Nephron (organoid): ENCODE data around the gene CACNA1C.

Source experiments
- H3K27ac Mint-ChIP-seq, 3 experiments: 2 replicates each; pipeline ENCODE4 v1.8.0; 2020; ENCODE audit warnings: mixed read lengths in 3 of 3, mild to moderate bottlenecking in 2 of 3, moderate library complexity in 1 of 3
- H3K27me3 Mint-ChIP-seq: 2 replicates; pipeline ENCODE4 v1.8.0; 2021; ENCODE audit warnings: low read depth, mild to moderate bottlenecking, moderate library complexity, mixed read lengths
- H3K36me3 Mint-ChIP-seq: 2 replicates; pipeline ENCODE4 v1.8.0; 2020; ENCODE audit warnings: low read depth, mixed read lengths
- H3K4me1 Mint-ChIP-seq: 2 replicates; pipeline ENCODE4 v1.8.0; 2020; ENCODE audit warnings: mixed read lengths
- H3K4me3 Mint-ChIP-seq, 3 experiments: 2 replicates each; pipeline ENCODE4 v1.8.0; 2020; ENCODE audit warnings: mild to moderate bottlenecking in 3 of 3, mixed read lengths in 3 of 3, moderate library complexity in 2 of 3
- H3K9me3 Mint-ChIP-seq: 2 replicates; pipeline ENCODE4 v1.8.0; 2020; ENCODE audit warnings: mixed read lengths
- CTCF ChIP-seq, 3 experiments: fragments of 200-600 bp; sonication (generic); IDR thresholded peaks; one replicate each; pipeline ENCODE4 v1.5.0; 2021; ENCODE audit warnings: antibody characterized with exemption in 3 of 3; ENCODE audit not compliant: unreplicated experiment in 3 of 3

CACNA1C gene

GRCh38 chr12:2075508-2076195 is 22.9 kb downstream of the CACNA1C start:
- peaks cover 11% of the 10 kb centered on the region for H3K4me1 Mint-ChIP-seq
- peaks cover 28% of the 10 kb centered on the region for H3K9me3 Mint-ChIP-seq
- peak overlapping the region in 1 of 3 experiments; percentile 11 for H3K4me3 Mint-ChIP-seq
- peaks cover 28% of the 10 kb centered on the region for H3K36me3 Mint-ChIP-seq
- peak overlapping the region; percentile 49 to 84 (median 78) for H3K27ac Mint-ChIP-seq
- TF ChIP-seq CTCF (IDR thresholded peaks at IDR 0.05; ENCODE audit: unreplicated experiment in 3 of 3), result no peak
- no peaks in the 10 kb centered on the region for H3K27me3 Mint-ChIP-seq

- Mint-ChIP-seq H3K4me1 (peaks cover 11% of the 10 kb centered on the region), H3K27ac (peak overlapping the region; percentile 49 to 84 (median 78)), H3K9me3 (peaks cover 30% of the 10 kb centered on the region), H3K27me3 (no peaks in the 10 kb centered on the region), H3K36me3 (peaks cover 29% of the 10 kb centered on the region), H3K4me3 (peak overlapping the region in 1 of 3 experiments; percentile 11)
- no peak for TF ChIP-seq CTCF (IDR thresholded peaks at IDR 0.05; ENCODE audit: unreplicated experiment in 3 of 3)
Measured at GRCh38 chr12:2076196-2076570, 23.4 kb downstream of the CACNA1C start.

DNA sequence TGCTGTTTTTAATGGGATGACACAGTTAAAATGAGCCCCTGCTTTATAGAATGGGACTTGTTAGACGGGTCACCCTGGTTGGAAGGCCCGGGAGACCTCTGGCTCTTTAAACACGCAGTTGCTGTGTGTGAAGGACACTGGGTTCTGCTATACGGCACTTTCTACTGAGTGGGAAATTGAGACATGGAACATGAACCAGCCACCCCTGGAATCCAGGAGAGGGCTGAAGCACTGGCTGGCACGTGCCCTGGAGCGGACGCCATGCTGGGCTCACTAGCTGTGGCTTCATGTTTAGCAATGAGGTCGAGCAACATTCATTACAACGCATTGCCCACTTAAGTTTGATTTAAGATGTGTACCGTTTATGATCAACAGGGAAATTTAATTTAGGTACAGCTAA is 23.9 kb downstream of the CACNA1C start:
- Mint-ChIP-seq H3K36me3 (peaks cover 26% of the 10 kb centered on the region), H3K27me3 (no peaks in the 10 kb centered on the region), H3K4me3 (no peak overlapping the region), H3K27ac (peak overlapping the region in 1 of 3 experiments; percentile 78), H3K4me1 (peaks cover 11% of the 10 kb centered on the region), H3K9me3 (peaks cover 26% of the 10 kb centered on the region)
- no peak for TF ChIP-seq CTCF (IDR thresholded peaks at IDR 0.05; ENCODE audit: unreplicated experiment in 3 of 3)

DNA sequence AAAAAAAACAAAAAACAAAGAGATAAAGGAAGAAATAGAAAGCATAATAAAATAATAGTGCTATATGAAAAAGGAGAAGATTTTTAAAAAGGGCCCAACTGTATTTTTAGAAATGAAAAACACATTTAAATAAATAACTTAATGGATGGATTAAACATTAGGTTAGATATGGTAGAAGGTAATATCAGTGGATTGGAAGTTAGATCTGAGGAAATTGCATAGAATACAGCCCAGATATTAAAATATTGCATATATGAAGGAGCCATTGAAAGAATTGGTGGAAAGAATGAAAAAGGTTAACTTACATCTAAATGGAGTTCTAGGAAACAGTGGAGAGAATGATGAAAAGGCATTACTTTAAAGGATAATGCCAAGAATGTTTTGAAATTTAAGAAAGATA is 27.8 kb downstream of the CACNA1C start:
- Mint-ChIP-seq H3K27me3 (no peaks in the 10 kb centered on the region), H3K4me3 (no peak overlapping the region), H3K27ac (no peak overlapping the region), H3K36me3 (peaks cover 26% of the 10 kb centered on the region), H3K9me3 (peaks cover 26% of the 10 kb centered on the region), H3K4me1 (peaks cover 33% of the 10 kb centered on the region)
- TF ChIP-seq CTCF (IDR thresholded peaks at IDR 0.05; ENCODE audit: unreplicated experiment in 3 of 3), result no peak

DNA sequence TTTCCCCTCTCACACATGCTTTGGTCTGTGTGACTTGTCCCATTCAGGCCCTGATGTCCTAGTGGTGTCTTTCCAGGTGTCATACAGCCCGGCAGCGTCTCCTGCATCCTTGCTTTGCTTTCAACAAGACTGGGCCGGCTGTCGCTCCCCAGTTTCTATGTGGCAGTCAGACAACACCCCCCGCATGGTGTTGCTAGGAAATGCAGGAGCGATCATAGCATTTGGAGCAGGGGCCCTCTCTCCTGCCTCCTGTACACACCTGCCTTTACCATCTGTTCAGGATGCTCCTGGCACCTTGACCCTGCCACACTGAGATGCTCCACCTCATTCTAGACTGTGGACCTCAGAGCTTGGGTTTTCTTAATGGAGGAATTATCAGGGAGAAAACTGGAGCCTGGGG is 29.5 kb downstream of the CACNA1C start:
- H3K4me1 Mint-ChIP-seq, result peaks cover 26% of the 10 kb centered on the region
- no peak overlapping the region for H3K4me3 Mint-ChIP-seq
- peaks cover 25% of the 10 kb centered on the region for H3K9me3 Mint-ChIP-seq
- no peak overlapping the region for H3K27ac Mint-ChIP-seq
- no peaks in the 10 kb centered on the region for H3K27me3 Mint-ChIP-seq
- no peak for TF ChIP-seq CTCF (IDR thresholded peaks at IDR 0.05; ENCODE audit: unreplicated experiment in 3 of 3)
- peaks cover 23% of the 10 kb centered on the region for H3K36me3 Mint-ChIP-seq

DNA sequence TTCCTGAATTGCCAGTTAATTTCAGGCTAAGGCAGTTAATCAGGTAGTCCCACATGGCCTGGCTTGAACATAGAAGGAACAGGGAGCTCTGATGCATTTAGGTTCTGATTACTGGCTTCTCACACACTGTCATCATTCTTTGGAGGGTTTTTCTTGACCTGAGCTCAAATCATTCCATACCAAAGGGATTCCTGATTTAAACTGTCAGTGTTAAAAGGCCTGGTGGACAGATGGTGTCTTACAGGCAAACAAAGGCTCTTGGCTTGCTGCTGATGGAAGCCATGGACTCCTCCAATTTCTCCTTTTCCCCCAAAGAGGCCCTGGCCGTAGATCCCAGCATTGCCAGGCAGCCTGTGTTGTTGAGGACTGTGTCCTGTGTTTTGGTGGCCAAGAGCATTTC is 30.2 kb downstream of the CACNA1C start:
- no peak overlapping the region for H3K4me3 Mint-ChIP-seq
- peak overlapping the region in 1 of 3 experiments; percentile 24 for H3K27ac Mint-ChIP-seq
- peaks cover 18% of the 10 kb centered on the region for H3K9me3 Mint-ChIP-seq
- peaks cover 26% of the 10 kb centered on the region for H3K4me1 Mint-ChIP-seq
- H3K27me3 Mint-ChIP-seq, result no peaks in the 10 kb centered on the region
- peaks cover 18% of the 10 kb centered on the region for H3K36me3 Mint-ChIP-seq
- no peak for TF ChIP-seq CTCF (IDR thresholded peaks at IDR 0.05; ENCODE audit: unreplicated experiment in 3 of 3)
